Measurements from ENCODE around the gene CARD11.

The CARD11 gene

DNA sequence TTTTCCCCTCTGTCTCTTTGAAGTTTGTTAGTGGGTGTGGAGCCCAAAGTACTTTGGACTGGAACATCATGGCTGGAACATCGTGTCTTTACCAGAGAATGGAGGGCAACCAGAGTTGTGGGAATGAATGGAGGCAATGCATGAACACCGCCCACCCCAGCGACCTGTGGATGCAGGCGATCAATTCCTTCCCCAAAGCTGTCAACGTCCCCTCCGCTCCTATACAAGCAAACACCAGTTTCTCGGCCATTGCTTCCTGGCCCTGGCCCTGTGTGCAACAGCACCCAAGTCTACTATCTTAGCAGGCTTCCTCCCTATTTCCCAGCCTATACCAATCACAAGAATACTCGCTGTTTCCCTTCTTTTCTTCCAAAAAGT is 62.6 kb downstream of the CARD11 start:
- no peak for DNase-seq (ENCODE audit: low spot score)

DNA sequence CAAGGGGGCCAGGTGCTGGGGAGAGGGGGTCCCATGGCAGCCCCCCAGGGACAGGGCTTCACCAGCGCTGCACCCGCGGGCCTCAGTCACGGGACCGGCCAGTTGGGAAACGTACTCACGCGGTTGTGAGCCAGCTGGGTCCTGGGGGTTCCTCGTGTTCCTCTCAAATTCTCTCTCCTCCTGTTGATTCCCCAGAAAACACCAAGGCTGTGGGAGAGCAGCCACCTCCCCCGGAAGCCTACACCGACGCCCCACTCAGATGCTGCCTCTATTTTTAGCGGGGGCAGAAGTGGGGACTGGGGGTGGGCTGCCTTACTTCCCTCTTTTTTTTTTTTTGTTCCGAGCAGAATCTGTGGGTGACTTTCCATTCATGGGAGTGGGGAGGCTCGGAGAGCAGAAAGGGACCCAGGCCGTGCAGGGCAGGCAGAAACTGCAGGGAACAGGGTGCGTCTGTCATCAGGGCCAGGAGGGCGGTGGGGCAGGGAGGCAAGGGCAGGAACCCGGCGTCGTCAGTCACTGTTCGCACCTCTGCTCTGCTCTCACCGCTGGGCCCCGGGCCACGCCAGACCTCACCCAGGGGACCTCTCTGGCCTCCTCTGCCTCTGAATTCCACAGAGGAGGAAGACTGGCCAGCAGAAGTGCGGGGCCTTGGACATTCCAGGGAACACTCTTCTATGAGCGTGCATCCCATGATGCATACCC is 63.1 kb downstream of the CARD11 start:
- DNase-seq (ENCODE audit: low spot score) = no peak

DNA sequence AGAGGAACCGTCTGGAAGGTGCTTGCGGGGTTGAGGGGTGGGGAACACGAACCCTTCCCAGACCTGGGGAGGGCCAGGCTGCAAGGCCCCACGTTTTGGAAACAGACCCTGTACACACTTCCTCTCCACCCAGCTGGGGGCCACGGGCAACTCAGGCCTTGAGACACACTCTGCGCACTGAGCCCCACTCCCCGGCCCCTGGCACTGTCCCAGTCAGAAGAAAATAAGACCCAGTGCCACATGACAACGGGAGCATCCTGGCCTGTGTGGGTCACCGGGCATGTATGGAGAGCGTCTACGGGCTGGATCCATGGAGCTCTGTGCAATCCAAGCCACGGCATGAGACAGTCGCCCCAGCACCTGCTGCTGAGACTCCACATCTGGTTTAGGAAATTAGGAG is 63.7 kb downstream of the CARD11 start:
- DNase-seq (ENCODE audit: low spot score) = no peak

DNA sequence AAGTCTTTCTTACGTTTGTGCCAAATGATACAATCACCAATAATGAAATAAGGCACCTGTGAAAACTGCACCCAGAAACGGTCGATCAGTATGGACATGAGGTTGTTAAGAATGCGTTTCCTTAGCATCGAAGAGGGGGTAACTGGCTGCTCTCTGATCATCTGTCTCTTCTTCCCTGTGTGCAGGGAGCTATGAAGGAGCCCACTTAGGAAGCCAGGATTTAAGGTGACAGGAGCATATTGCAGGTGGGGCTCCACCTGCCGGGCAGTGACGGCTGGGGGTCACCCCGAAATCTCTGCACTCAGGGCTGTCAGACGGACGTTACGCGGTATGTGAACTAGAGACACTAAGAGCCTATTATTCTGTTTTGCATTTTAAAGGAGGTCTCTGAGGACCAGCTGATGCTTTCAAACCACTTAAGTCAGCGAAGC is 64.5 kb downstream of the CARD11 start:
- DNase-seq (ENCODE audit: low spot score) = no peak

DNA sequence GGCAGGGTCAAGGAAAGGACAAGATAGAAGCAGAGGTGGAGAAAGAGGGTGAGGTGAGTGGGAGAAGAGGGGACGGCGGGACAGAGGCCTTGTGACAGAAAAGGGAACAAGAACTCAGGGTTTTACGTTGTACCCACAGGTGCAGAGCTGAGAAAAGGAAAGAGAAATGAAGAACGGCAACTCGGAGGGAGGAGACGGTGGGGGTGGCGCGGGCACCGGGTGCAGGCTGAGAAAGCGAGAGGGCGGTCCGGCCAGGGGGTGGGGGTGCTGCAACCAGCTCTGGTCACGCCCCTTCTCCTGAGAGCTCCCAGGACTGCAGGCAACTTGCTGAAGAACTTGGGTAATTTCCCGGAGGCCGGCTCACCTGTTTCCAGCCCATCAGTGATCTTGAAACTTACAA is 65.3 kb downstream of the CARD11 start:
- no peak for DNase-seq (ENCODE audit: low spot score)

DNA sequence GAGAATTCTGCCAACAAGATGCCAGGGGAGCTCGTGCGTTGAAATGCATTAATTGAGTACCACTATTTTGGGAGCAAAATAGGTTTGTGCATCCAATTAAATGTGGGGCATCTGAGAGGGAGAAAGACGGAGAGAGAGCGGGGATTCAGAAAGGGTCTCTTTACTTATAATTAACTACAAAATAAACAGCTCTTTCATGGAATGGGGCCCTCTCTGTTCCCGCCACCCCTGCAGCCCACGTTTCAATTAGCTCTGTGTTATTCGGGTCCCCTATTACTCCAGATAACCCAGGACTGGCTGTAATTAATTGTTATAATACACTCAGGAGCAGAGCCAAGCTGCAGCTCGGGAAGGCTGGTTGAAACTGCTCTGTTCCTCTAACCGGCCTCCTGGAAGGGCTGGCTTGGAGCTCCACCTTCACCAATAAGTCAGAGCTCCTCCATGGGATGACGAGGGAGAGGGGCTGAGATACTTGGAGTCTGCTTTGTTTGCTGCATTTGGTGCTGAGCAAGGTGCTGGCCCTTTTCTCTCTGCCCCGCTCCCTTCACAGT is 67.8 kb downstream of the CARD11 start:
- no peak for DNase-seq (ENCODE audit: low spot score)

DNA sequence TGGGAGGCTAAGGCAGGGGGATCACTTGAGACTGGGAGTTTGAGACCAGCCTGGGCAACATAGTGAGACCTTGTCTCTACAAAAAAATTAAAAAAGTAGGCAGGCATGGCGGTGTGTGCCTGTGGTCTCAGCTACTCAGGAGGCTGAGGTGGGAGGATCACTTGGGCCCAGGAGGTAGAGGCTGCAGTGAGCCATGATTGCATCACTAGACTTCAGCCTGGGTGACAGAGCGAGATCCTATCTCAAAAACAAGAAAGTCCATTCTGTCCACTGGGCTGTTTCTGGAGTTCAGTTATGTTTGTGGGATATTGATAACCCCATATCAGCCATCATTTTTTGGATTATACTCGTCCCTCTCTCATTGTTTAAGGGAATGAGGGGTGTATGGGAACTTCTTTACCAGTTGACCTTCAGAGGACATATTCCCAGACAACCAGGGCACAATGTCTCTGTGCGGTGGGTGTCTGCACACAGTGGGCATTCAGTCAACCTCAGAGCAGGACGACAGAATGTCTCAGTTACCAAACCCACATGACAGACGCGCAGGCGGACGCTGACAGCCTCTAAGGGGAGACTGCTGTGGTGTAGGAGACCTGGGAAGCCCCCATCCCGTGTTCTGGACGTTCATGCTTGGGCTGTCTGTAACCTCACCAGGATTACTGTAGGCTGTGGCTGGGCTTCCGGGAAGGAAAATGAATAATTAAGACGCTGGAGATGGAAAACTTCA is 69.4 kb downstream of the CARD11 start:
- DNase-seq (ENCODE audit: low spot score) = no peak

DNA sequence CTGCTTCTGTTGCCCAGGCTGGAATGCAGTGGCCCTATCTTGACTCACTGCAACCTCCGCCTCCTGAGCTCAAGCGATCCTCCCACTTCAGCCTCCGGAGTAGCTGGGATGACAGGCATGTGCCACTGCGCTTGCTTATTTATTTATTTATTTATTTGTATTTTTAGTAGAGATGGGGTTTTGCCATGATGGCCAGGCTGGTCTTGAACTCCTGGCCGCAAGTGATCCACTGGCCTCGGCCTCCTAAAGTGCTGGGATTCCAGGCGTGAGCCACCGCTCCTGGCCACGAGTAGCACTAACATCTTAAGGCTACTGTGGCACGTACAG is 70.9 kb downstream of the CARD11 start:
- DNase-seq (ENCODE audit: low spot score) = no peak

DNA sequence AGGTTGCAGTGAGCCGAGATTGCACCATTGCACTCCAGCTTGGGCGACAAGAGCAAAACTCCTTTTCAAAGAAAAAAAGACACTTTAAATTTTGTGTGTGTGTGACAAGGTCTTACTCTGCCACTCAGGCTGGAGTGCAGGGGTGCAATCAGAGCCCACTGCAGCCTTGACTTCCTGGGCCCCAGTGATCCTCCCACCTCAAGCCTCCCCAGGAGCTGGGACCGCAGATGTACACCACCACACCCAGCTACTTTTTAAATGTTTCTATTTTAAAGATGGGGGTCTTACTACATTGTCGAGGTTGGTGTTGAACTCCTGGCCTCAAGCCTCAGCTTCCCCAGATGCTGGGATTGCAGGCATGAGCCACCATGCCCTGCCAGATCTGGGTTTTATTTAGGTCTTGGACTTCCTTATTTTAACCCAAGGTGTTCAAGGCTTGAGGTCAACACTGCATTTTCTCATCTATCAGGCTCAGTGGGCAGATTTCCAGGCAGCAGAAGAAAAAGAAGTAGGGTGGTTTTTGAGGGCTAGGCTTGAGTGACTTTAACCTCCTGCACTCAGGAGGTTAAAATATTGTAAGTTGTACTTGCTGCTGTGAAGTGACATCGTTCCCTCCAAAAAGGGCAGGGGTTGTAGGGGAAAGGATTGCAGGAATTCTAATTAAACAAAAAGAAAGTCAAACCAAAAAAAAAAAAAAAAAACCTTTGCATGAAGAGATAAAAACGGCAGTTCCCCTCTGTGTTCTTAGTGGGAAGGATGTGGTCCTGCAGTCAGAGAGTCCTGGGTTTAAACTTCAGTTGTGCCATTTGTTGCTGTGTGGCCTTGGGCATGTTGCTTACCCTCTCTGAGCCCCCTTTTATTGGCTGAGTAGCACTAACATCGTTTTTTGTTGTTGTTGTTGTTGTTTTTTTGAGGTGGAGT is 71.5 kb downstream of the CARD11 start:
- no peak for DNase-seq (ENCODE audit: low spot score)

DNA sequence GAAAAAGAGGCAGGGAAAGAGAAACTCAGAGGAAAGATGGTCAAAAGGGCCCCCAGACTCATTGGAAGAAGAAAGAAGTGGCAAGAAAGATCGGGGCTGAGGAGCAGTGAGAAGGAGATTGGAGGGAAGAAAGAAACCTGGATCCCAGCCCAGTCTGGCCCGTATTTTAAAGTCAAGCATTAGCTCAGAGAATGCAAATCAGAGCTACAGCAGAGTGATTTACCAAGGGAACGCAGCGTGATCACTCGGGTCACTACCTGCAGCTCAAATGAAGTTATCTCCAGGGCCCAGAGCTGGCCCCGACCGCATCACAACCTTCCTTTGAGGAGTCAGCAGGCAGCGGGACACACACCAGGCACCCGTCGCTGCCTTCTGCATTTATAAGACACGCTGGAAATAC is 72.8 kb downstream of the CARD11 start:
- no peak for DNase-seq (ENCODE audit: low spot score)

DNA sequence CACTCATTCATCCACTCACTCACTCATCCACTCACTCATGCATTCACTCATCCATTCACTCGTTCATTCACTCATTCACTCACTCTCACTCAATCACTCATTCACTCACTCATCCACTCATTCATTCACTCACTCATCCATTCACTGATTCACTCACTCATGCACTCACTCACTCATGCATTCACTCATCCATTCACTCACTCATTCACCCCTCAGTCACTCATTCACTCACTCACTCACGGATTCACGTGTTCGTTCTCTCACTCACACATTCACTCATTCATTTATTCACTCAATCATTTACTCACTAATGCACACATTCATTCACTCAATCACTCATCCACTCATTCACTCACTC is 73.4 kb downstream of the CARD11 start:
- no peak for DNase-seq (ENCODE audit: low spot score)

DNA sequence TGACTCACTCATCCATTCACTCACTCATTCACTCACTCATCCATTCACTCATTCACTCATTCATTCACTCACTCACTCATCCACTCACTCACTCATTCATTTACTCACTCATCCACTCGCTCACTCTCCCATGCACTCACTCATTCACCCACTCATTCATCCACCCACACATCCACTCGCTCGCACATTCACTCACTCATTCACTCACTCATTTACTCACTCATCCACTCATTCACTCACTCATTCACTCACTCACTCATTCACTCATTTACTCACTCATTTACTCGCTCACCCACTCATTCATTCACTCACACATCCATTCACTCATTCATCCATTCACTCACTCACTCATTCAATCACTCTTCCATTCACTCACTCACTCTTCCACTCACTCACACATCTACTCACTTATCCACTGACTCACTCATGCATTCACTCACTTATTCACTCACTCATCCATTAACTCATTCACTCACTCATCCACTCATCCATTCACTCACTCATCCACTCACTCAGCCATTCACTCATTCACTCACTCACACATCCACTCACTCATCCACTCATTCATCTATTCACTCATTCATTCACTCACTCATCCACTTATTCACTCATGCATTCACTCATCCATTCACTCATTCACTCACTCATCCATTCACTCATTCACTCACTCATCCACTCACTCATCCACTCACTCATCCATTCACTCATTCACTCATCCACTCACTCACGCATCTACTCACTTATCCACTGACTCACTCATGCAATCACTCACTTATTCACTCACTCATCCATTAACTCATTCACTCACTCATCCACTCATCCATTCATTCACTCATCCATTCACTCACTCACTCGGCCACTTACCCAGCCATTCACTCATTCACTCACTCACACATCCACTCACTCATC is 74.0 kb downstream of the CARD11 start:
- no peak for DNase-seq (ENCODE audit: low spot score)

DNA sequence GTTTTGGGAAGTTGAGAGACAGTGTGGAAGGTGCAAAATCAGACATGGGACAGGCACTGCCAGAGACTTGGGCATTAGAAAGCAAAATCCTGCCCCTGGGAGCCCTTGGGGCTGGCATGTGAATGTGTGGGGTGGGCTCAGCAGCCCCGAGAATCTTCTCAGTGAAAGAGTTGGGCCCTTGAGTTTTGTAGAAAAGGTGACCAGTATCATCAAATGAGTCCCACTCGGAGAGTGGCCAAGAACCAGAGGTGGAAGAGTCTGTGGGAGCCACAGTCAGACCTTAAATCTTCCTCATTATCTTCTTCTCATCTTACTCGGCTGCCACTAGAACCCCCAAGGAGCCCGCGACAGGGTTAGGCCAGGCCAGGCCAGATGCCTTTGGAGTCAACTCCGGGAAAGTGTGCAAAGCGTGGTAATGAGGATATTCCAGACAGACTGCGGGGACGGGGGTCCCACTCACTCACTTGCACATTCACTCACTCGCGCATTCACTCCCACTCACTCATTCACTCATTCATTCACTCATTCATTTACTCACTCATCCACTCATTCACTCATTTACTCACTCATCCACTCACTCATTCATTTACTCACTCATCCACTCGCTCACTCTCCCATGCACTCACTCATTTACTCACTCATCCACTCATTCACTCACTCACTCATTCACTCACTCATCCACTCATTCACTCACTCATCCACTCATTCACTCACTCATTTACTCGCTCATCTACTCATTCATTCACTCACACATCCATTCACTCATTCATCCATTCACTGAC is 74.9 kb downstream of the CARD11 start:
- DNase-seq (ENCODE audit: low spot score) = no peak

DNA sequence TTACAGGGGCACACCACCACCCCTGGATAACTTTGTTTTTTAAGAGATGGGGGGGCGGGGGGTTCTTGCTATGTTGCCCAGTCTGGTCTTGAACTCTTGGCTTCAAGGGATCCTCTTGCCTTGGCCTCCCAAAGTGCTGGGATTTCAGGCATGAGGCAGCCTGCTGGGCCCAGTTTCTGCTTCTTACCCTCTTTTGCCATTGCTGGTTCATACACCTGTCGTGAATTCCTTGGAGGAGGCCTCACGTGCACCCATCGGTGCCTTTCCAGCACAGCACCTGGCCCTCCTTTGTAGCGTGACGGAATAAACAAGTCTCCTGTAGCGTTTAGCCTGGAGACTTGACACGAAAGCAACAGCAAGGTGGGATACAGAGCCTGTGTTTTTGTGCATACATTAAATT is 75.5 kb downstream of the CARD11 start:
- DNase-seq (ENCODE audit: low spot score) = no peak

DNA sequence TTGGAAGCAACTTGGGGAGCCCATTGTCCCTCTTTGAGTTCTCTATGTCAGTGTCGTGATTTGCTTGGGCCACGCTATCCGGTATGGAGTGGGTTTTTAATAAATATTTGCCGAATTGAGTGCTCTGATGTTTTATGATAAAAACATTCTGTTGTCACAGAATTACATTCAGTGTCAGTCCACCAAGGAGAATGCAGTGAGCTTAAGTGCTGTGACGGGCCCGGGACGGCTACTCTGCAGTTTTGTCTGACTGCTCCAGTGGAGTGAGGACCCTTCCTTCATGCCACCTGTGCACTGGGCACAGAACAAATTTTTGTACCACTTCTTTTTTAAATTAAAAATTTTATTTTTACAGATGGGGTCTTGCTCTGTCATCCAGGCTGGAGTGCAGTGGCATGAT is 76.0 kb downstream of the CARD11 start:
- DNase-seq (ENCODE audit: low spot score) = no peak

DNA sequence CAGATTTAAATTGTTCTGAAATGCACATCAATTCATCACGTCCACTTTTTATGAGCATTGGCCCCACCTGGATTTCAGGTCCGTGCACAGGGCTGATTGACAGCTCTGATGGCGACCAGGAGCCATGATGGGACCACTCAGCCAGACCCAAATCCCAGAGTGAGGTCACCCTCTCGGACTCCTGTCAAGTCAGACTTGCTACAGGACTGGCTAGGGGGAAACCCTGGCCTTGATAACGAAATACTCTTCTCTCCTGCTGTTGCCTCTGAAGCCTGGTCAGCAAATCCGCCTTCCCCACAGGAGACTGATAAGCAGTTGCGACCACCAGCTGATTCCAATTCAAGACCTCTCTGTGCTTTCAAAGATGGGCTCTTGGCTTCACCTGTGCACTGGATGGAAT is 76.4 kb downstream of the CARD11 start:
- no peak for DNase-seq (ENCODE audit: low spot score)

DNA sequence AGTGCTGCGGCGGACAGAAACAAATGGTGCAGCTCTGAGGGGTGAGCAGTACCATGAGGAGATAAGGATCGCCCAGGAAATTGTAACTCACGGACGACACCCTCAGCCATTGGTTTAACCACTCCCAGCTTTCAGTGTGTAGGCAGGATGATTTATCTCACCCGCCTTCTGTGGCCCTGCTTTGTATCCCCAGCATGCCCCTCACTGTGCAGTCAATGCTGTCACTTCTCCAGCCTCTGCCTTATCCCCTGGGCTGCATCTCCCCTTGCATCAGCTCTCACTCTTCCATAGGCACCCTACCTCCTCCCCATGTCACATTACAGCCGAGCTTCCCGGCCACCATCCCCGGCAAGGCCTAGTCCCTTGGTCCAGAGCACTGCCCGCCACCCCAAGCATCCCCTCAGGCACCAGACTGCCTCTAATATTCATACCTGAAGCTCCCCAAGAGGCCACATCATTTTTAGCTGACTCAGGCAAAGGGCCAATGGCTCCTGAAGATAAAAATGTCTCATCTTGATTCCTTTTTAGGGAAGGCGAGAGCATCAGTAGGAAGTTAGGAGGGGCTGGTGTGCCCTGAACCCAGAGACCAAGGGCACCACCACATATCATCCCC is 77.1 kb downstream of the CARD11 start:
- DNase-seq (ENCODE audit: low spot score) = no peak

DNA sequence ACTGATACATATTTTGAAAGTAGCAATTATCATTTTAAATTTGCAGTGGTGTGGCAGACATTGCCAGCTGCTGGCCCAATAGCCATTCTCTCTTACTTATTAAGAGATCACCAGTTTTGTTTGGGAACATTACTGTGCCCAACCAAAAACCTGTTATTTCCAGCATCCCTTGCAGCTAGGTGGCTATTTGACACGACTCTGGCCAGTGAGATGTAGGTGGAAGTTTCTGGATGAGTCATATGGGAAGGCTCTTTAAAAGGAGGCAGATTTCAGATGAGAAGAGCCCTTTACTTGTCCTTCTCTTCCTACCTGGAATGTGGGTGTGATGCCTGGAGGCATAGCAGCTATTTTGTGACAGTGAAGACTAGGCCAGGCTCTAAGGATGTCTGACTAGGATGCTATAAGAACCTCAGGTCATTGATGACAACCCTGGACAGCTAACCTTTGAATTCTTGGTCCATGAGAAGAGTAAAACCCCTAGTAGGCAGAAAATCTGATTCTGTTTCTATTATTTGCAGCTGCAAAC is 77.9 kb downstream of the CARD11 start:
- no peak for DNase-seq (ENCODE audit: low spot score)

DNA sequence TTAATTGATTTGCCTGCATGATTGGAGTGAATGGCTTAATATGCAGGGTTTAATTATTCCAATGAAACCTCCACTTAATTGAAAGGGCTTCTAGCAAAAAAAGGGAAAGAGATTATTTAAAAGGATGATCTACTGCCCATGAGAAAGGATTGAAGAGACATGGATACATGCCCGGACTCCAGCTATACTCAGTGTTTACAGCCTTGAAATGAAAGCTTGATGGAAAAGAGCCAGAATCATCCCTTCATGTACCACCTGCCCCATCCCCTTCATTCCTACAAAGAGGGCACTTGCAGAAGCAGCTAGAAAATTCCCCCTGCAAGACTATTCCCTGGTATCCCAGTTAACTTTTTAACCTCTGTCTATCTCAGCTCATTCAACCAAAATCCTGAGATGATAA is 78.4 kb downstream of the CARD11 start:
- DNase-seq (ENCODE audit: low spot score) = no peak

DNA sequence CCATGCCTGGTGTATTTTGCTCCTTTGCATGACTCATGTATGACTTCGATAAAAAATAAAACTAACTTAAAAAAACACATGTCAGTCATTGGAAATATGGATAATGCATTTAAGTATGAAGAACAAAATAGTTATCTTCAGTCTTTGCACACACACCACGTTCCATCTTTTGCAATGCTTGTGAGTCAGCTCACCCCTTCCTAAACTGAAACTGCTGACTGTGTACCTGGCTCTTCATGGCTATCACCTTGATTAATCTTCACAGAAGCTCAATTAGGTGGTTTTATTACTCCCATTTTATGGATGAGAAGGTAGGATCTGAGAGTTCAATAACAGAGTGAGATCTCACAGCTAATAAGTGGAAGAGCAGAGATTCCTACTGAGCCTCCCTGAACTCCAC is 79.5 kb downstream of the CARD11 start:
- no peak for DNase-seq (ENCODE audit: low spot score)

Data from LoVo (cell line).